T-helper 22 cell (primary cell): Measurements from ENCODE around the gene ADAMTS15.

Experiments
- DNase-seq: peaks from one replicate; pipeline ENCODE4 v3.0.0-alpha.2; 2020; ENCODE audit warnings: low read depth

The ADAMTS15 gene

DNA sequence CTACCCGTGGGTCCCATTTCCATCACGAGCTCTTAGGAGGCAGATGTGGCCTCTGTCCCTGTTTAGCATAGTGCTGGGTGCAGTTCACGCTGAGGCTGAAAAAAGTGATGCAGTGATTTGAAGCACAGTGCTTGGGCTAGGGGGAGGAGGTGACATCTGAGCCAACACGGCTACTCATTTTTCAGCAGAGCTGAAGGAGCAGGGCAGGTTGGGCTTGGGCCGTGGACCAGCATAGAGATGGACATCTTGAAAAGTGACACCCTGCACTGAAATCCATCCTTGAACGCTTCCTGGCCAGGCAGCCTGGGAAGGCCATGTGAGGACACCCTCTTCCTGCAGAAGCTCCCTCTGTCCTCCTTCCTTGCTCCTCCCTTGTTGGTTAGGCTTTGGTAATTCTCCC is 66.4 kb downstream of the ADAMTS15 start:
- DNase-seq: no peak

DNA sequence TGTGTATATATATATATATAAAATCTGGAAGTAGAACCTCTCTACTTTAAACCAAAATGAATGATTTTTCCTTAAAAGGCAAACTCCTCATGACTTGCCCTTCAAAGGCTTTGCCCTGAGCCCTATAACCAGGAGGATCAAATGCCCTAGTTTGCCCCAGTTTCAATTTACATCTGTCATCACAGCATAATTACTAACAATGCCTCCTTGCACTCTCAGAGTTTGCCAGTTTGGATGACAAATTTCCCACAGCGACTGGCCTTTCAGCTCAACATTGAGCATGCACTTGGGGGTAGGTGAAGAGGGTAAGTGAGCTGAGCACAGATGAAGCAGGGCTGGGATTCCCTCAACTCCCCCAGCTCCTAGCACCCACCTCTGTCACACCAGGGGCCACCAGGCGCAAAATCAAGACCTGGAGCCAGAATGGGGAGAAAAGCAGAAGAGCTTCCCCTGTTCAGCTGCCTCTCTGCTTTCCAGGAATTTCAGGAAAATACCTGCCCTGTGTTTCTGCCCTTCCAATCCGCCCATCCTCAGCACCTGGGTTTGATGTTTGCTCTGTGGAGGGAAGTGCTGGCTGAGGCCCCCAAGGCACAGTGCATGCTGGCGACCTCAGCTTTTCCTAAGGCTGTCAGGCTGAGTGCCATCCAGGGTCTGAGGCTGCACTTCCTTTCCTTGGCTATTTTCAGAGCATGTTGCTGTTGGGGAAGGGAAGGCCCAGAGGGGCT is 67.5 kb downstream of the ADAMTS15 start:
- no peak for DNase-seq

DNA sequence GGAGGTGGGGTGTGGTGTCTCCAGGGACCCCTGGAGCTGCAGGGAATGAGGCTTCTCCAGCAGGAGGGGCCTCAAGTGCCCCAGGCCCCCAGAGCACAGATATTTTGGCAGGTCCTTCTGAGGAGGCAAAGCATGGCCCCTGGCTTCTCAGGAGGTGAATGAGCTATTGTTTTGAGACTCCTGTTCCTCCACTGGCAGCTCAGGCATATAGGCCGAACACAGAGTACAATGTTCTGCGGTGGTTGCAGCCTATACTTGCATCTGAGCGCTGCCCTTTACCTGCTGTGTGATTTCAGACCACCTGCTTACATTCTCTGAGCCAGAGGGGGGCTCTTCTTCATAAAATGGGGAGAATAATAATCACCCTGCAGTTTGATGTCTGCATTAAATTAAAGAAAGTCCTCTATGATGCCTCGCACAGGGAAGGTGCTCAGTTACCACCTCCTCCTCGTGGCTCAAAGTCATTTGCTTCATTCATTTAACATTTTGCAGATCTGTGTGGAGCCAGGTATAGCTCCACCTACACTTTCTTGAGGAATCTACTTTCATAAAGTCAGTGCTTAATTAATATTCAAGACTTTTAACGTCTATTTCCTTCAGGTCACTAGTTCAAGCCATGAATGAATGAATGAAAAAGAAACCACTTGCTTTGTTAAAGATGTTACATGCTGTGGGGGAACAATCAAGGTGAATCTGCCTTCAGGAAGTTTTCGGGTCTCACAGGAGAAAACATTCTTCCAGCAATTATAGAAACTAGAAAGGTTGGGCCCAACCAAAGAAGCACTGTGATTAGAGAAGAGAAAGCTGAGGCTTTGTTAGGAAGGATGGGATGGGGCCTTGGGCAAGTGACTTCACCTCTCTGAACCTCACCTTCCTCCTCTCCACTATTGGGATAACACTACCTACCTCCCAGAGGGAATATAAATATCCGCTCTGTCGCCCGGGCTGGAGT is 68.4 kb downstream of the ADAMTS15 start:
- DNase-seq: no peak

DNA sequence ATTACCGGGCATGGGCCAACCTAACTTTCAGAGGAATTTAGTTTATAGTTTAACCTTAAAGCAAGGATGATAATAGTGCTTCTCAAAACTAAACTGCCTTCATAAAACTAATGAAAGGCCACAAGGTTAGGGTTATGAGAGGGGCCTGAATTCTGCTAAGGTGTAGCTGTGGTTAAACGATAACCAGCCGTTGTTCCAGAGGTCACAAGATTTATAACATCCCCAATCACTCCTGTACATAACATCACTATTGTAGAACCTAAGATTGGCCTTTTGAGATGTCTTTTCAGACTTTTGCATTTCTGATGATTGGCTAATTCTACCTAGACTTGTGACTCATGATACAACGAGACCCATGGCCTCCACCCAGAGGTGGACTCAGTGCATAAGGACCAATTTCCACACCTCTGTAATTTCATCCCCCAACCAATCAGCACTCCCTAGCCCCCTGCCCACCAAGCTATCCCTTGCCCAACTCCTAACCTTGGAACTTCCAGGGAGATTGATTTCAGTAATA is 69.8 kb downstream of the ADAMTS15 start:
- DNase-seq: no peak

DNA sequence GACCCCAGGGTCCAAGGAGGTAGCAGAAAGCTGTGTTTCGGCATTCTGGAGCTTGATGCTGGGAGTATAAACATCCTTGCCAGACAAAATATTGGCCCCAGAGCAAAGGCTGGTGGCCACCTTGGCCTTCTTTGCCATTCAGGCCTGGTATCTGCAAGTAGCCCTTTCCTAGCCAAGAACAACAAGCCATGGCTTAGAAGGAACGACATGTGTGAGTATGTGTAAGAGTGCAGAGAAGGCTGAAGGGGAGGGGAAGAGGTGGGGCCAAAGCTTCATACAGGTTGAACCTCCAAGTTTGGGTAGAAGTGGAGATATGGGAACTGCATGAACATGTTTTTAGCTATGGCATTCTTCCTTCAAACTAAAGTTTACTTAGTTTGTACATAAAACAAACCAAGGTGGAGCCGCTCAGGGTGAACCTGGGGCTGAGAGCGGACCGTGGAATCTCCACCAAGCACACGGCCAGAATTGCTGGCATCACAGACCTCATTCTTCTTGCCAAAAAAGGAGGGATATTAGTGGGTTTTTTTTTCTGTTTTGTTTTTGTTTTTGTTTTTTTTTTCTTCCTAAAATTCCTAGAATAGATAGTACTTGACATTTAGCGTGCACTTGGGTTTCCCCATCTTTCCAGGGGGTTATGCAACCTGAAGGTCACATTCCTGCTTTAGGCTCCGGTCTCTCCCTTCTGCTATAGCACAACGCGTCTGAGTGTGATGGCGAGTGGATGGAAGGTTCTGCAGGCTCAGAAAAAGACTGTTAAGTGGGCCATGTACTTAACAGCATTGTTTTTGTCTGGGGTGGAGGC is 70.9 kb downstream of the ADAMTS15 start:
- no peak for DNase-seq

DNA sequence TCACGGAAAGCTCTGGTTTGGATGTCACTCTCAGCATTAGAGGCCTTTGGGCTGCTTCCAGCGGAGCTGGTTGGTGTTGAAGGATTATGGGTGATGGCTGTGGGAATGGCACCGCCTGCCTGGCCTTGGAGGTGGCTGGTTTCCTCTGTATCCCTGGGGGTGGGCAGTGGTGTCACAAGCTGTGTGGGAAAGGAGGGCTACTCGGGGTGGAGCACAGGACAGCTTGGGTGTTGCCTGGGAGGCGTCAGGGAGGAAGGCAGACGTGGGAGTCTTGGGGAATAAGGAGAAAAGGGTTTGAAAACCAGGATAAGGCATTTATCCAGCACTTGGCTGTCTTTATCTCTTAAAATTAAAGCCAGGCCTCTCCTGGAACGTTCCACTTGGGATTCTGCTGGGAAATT is 71.8 kb downstream of the ADAMTS15 start:
- DNase-seq: no peak

DNA sequence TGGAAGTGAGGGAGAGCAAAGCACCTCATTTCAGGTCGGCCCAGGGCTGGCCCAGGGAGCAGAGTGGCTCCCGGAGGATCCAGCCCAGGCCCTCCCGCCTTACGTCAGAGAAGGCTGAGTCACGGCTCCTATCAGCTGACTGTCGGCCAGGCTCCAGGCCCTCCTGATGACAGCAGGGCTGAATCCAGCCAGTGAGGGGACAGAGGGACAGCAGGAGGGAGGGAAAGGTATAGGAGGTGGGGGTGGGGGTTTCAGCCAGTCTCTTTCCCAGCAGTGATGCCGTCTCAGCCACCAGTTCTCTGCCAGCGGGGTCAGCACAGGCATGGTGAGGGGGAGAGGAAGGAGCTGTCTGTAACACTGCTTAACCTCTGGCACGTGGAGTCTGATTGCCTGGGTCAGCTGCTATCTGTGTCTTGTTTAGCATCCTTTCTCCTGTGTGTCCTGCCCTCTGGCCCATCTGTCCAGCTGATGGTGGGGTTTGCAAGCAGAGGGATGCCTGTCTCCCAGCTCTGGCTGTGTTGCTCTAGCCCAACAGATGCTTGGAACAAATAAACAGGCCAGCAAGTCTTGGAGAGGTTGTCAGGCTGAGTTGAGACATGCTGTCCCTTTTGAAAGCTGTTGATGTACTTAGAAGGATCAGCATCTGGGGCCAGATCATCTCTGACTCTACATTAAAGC is 74.0 kb downstream of the ADAMTS15 start:
- no peak for DNase-seq

DNA sequence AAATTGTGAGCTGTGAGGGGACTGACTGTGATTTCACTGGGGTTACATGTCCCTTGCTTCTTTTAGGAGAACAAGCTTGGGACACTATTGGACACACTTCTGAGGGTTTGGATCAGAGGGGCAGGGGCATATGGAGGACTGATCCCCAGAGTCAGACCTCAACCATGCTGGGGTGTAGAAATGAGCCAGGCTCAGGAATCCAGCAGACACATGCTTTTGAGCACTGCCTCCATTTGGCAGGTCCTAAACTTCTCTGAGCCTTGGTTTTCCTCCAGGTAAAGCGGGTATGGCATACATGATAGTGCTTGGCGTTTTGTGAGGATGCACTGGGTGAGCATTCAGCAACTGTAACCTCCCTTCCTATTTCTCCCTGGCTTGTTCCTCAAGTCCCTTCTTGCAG is 74.7 kb downstream of the ADAMTS15 start:
- no peak for DNase-seq

DNA sequence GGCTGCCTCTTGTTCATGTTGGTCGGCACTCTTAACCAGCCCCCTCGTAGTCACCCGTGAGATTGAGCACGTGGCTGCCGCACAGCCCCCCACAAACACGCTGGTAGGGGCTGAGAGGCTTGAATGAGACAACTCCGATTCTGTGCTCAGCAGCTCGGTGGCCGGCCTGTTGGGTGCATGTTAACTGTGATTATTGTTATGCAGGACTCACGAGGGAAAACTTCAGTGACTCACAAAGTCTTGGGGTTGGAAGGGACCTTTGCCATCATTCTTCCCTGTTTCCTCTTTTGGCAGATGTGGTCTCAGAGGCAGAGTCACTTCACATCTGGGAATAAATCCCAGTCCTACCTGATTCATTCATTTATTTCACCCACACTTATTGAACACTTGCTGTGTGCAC is 75.2 kb downstream of the ADAMTS15 start:
- DNase-seq: no peak

DNA sequence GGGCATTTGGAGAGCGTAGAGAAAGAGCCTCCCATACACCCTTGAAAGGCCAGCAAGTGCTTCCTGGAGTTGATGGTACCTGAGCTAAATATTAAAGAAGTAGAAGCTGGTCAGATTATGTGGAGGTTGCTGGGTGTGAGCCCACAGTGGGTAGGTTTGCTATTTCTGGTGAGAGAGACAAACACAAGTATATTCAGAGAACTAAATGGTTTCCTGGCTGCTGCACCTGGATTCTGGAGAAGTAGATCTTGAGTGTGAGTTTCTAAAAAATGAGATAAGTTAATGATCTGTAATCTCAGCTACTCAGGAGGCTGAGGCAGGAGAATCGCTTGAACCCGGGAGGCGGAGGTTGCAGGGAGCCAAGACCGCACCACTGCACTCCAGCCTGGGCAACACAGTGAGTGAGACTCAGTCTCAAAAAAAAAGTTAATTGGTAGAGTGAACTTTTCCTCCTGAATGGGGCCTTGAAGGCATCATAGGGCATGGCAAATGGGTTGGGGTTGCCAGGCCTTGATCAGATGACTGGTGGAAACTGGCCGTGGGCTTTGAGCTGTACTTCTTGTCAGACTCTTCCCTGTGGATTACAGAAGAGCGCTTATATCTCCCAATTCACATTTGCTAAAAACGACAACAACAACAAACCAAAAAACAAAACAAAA is 75.8 kb downstream of the ADAMTS15 start:
- no peak for DNase-seq

DNA sequence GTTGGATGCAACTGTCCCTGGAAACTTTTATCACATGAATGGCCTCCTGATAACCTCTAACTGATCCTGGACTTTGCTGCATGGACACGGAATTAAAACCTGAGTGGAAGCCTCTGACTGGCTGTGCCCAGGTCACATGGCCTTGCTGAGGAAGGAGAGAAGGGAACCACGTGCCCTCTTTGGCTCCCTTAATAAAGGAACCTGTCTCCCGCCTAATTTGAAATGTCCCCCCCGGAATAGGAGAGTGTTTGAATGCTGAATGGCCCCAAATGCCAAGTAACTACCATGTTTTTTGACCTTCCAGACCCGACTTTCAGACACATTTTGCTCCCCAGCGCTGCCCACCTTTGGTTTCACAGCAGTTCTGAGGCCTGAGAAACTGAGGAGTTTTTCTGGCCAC is 76.9 kb downstream of the ADAMTS15 start:
- no peak for DNase-seq
